Heart right ventricle (tissue), 16 donors: Measurements from ENCODE around the gene OTUB2. TPM values are rescaled to one million over a fixed set of nuclear protein-coding genes. Genes with fewer than 3 reads are reported as not detected.

Experiments used
- ATAC-seq, 8 donors: fragments of 200-7000 bp; cut with Tn5 transposase; one replicate each; pipeline ENCODE4 v1.9.1; 2020; ENCODE audit warnings: mild to moderate bottlenecking in 8 of 8, moderate library complexity in 8 of 8, moderate number of reproducible peaks in 1 of 8
- DNase-seq, 2 donors: peaks; one replicate each; pipeline ENCODE4 v3.0.0-alpha.2; 2020
- H3K27ac ChIP-seq, 10 donors: fragments of 200-600 bp; sonication (generic) in 2 of 10; one replicate each; pipeline versions ENCODE4 v1.5.0 to v1.8.0; 2020 to 2022; ENCODE audit warnings: mild to moderate bottlenecking in 3 of 10
- H3K27me3 ChIP-seq, 7 donors: fragments of 200-600 bp; one replicate each; pipeline ENCODE4 v1.8.0; 2021 to 2022; ENCODE audit warnings: mild to moderate bottlenecking in 2 of 7
- H3K36me3 ChIP-seq, 9 donors: fragments of 200-600 bp; sonication (generic) in 1 of 9; one replicate each; pipeline versions ENCODE4 v1.5.0 to v1.8.0; 2020 to 2022; ENCODE audit warnings: mild to moderate bottlenecking in 2 of 9
- H3K4me1 ChIP-seq, 9 donors: fragments of 200-600 bp; sonication (generic) in 1 of 9; one replicate each; pipeline versions ENCODE4 v1.5.0 to v1.8.0; 2020 to 2022; ENCODE audit warnings: mild to moderate bottlenecking in 4 of 9
- H3K4me3 ChIP-seq, 10 donors: fragments of 200-600 bp; sonication (generic) in 2 of 10; one replicate each; pipeline versions ENCODE4 v1.5.0 to v1.8.0; 2020 to 2022; ENCODE audit warnings: mild to moderate bottlenecking in 7 of 10, moderate library complexity in 2 of 10
- H3K9me3 ChIP-seq, 11 donors: fragments of 200-600 bp in 10 of 11; sonication (generic) in 2 of 11; one replicate each; pipeline versions ENCODE4 v1.5.0 to v1.8.0; 2013 to 2022; ENCODE audit warnings: mild to moderate bottlenecking in 2 of 11, control low read depth in 1 of 11, moderate library complexity in 1 of 11
- WGBS, 2 donors: extraction: QIAGEN DNeasy Blood & Tissue Kit; methylation state at CpG; one replicate each; pipeline ENCODE4 v1.1.7; 2013; ENCODE audit warnings: inconsistent platforms in 1 of 2; 5-methylcytosine and 5-hydroxymethylcytosine counted together
- intact Hi-C, 10 donors: fragments of 100-400 bp; cut with DNase I; formaldehyde crosslinking; loops; one replicate each; pipeline versions ENCODE4 v1.11.1 to v1.14.2; 2022
- polyA plus RNA-seq, 2 donors: library from polyadenylated mRNA; stranded (reverse); fragments of 200-250 nt; gene quantifications; one replicate each; pipeline ENCODE4 v1.2.3, GENCODE V29; 2013
- total RNA-seq, 10 donors: library from RNA; stranded (reverse); fragmentation: NEBNext Ultra II Directional in 3 of 10; extraction: Animal tissue kit (Norgen Biotek cat#: 25700) in 3 of 10; gene quantifications; one replicate each; pipeline versions ENCODE4 v1.2.1 to v1.2.4, GENCODE V29; 2021 to 2023
- TF ChIP-seq, protein P1 (sequence below), 9 donors: fragments of 200-600 bp; sonication (generic) in 2 of 9; IDR thresholded peaks; one replicate each; pipeline versions ENCODE4 v1.5.0 to v1.8.0; 2021 to 2022; ENCODE audit warnings: antibody characterized with exemption in 9 of 9, mild to moderate bottlenecking in 5 of 9, moderate library complexity in 1 of 9
- donor health status: Arrhythmogenic right ventricular cardiomyopathy.
- donor health status: ischemic (EF 13 %, LVEDD 7.1; RV severe dilation, severe dysfunction).
- donor health status: healthy with polysubstance abuse.
- donor health status: DM: no; HTN: yes; CAD: no.
- donor health status: DM: no; HTN: no; CAD: no.
- donor health status: ischemic (EF 25% LVEDD 6.9; RV normal size, moderate dysfunction).
- donor health status: ischemic (EF 25% LVEDD 5.7; RV mildly dilated, moderate dysfunction).
- donor health status: healthy.
- donor health status: DM: yes; HTN: yes; CAD: no.
- donor health status: Ischemic cardiomyopathy.
- donor health status: ischemic (EF 35%, LVEDD 5.7; RV mildly dilated, moderate dysfunction).
- donor health status: nonischemic (EF 11% LVEDD 7.7; RV severe dilation, severe dysfunction).
- donor health status: DM: yes; HTN: yes; CAD: no.
- donor health status: PGD.
- donor health status: ischemic (EF 29% LVEDD 5.4; RV normal size, mild dysfunction).
- donor health status: nonischemic (EF 23%, LVEDD 6.1; RV moderate dilation, normal function).

The OTUB2 gene
- total and polyA plus RNA-seq, 12 donors = 0.07 to 0.37 (median 0.16) TPM; not detected in 1

GRCh38 chr14:94004015-94004414, 22.1 kb upstream of the OTUB2 start:
- no peak overlapping the region for H3K4me3 ChIP-seq
- WGBS, 2 donors = 75 to 80% methylated on average over 8 of the region's 8 CpGs
- intact Hi-C loops = loop anchor here in 5 of 10 donors (5.0 to 10.0 kb wide), 4 partner anchors 47 to 352 kb away; no protein-coding TSS in a partner anchor
- TF ChIP-seq, protein P1, sequence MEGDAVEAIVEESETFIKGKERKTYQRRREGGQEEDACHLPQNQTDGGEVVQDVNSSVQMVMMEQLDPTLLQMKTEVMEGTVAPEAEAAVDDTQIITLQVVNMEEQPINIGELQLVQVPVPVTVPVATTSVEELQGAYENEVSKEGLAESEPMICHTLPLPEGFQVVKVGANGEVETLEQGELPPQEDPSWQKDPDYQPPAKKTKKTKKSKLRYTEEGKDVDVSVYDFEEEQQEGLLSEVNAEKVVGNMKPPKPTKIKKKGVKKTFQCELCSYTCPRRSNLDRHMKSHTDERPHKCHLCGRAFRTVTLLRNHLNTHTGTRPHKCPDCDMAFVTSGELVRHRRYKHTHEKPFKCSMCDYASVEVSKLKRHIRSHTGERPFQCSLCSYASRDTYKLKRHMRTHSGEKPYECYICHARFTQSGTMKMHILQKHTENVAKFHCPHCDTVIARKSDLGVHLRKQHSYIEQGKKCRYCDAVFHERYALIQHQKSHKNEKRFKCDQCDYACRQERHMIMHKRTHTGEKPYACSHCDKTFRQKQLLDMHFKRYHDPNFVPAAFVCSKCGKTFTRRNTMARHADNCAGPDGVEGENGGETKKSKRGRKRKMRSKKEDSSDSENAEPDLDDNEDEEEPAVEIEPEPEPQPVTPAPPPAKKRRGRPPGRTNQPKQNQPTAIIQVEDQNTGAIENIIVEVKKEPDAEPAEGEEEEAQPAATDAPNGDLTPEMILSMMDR (IDR thresholded peaks at IDR 0.05) = no peak
- peaks cover 0 to 15% (median 5%) of the 10 kb centered on the region in 9 donors for H3K4me1 ChIP-seq
- ATAC-seq = no peak
- no peaks in the 10 kb centered on the region for H3K36me3 ChIP-seq
- DNase-seq = no peak
- no peak overlapping the region for H3K27ac ChIP-seq
- peaks cover 0 to 22% (median 0%) of the 10 kb centered on the region in 7 donors for H3K27me3 ChIP-seq
- H3K9me3 ChIP-seq = no peaks in the 10 kb centered on the region

DNA sequence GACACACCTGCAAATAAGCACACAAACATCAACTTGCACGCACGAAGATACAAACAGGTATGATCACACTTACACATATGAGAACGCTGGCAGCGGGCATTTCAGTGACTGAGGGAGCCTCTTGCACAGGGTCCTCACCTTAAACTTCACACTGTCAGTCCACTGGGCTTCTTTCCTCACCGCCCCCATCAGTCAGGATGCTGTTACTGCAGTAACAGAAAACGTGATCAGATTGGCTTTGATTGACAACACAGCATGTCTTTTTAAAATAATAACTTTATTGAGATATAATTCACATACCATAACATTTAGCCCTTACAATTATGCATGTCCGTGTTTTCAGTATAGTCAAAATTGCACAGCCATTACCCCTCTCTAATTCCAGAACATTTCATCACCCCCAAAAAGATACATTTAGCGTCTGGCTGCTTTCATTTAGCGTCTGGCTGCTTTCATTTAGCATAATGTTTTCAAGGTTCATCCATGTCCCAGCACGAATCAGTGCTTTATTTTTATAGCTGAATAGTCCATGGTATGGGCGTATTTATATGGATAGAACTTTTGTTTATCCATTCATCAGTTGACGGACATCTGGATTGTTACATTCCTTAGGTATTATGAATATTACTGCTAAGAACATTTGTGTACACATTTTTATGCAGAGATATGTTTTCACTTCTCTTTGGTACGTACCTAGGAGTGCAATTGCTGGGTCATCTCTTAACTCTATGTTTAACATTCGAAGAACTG, 20.6 kb upstream of the OTUB2 start:
- WGBS, 2 donors = 51 to 52% methylated on average over 14 of the region's 14 CpGs
- no peak overlapping the region for H3K4me3 ChIP-seq
- H3K9me3 ChIP-seq = no peaks in the 10 kb centered on the region
- ATAC-seq = no peak
- H3K27me3 ChIP-seq = peaks cover 0 to 23% (median 0%) of the 10 kb centered on the region in 7 donors
- H3K36me3 ChIP-seq = no peaks in the 10 kb centered on the region
- DNase-seq = no peak
- no peak overlapping the region for H3K27ac ChIP-seq
- intact Hi-C loops = loop anchor here in 2 of 10 donors (10.0 kb wide), 1 partner anchor 351 kb away; no protein-coding TSS in a partner anchor
- H3K4me1 ChIP-seq = peaks cover 0 to 11% (median 0%) of the 10 kb centered on the region in 9 donors
- TF ChIP-seq, protein P1 (IDR thresholded peaks at IDR 0.05) = peak in 5 of 9 donors; percentile 24 to 49 (median 38)

DNA sequence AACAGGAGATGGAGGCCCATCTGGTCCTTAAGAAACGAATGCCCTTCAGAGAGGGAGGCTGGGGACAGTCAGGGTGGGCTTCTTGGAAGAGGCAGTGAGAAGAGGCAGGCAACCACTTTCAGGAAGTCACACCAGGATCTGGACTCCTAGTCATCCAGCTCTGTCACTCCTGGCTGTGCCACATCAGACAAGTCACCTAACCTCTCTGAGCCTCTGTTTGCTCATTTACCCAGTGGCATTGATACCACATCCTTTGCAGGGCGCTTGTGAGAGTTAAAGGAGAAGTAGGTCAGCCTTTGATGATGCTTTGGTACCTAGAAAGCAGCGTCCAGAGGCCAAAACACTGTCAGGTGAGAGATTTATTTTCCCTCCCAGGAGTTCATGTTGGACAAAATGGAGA, 17.9 kb upstream of the OTUB2 start:
- Histone ChIP-seq H3K27ac (no peak overlapping the region), H3K4me1 (peaks cover 0 to 6% (median 0%) of the 10 kb centered on the region in 9 donors), H3K36me3 (no peaks in the 10 kb centered on the region), H3K27me3 (peaks cover 0 to 18% (median 0%) of the 10 kb centered on the region in 7 donors), H3K9me3 (no peaks in the 10 kb centered on the region), H3K4me3 (no peak overlapping the region)
- WGBS, 2 donors = 69 to 87% methylated on average over 3 of the region's 3 CpGs
- ATAC-seq (no peak), DNase-seq (no peak)
- intact Hi-C loops = loop anchor here in 2 of 10 donors (10.0 kb wide), 1 partner anchor 353 kb away; no protein-coding TSS in a partner anchor
- TF ChIP-seq, protein P1 (IDR thresholded peaks at IDR 0.05) = no peak

- Histone ChIP-seq H3K36me3 (no peaks in the 10 kb centered on the region), H3K27me3 (peaks cover 0 to 18% (median 0%) of the 10 kb centered on the region in 7 donors), H3K4me3 (no peak overlapping the region), H3K4me1 (peaks cover 0 to 6% (median 0%) of the 10 kb centered on the region in 9 donors), H3K9me3 (no peaks in the 10 kb centered on the region), H3K27ac (no peak overlapping the region)
- no peak for DNase-seq
- peak in 4 of 8 donors; percentile 21 to 55 (median 30) for ATAC-seq
- WGBS, 2 donors = 16 to 33% methylated on average over 4 of the region's 4 CpGs
- intact Hi-C loops = loop anchor here in 2 of 10 donors (10.0 kb wide), 1 partner anchor 355 kb away; no protein-coding TSS in a partner anchor
- TF ChIP-seq, protein P1 (IDR thresholded peaks at IDR 0.05) = no peak
These were observed 16.4 kb upstream of the OTUB2 start for GRCh38 chr14:94009767-94010166.
